DMS153 treated with DMSO at 0.1 percent for 48 hours (cell line): ENCODE data around the gene ARHGAP12.
"Not testable (repeated sequence)": the region's sequence is repeated elsewhere in the genome, so short reads cannot be mapped to it uniquely, and the experiment has no call there.

Source experiments
- DNase-seq: peaks from one replicate; lab custom pipeline; 2025; ENCODE audit not compliant: unreplicated experiment; lab: John Stamatoyannopoulos, UW

The ARHGAP12 gene

GRCh38 chr10:31926160-31926559 lies 2.5 kb downstream of the ARHGAP12 start:
- DNase-seq = no peak

DNA sequence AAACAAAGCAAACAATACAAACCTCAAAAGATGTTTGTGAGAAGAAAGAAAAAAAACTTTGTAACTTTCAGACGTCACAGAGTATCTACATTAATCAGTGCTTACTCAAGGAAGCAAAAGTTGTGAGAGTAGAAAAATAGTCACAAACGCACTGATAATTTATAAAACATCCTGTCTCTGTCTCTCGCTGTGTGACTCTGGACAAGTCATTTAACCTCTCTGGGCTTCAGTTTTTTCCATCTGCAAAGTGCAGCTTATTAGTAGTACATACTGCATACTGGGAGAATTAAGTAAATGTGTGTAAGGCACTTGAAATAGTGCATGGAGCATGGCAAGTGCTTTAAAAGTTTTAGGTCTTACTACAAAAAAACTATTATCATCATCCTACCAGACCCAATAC lies 3.8 kb downstream of the ARHGAP12 start:
- no peak for DNase-seq

DNA sequence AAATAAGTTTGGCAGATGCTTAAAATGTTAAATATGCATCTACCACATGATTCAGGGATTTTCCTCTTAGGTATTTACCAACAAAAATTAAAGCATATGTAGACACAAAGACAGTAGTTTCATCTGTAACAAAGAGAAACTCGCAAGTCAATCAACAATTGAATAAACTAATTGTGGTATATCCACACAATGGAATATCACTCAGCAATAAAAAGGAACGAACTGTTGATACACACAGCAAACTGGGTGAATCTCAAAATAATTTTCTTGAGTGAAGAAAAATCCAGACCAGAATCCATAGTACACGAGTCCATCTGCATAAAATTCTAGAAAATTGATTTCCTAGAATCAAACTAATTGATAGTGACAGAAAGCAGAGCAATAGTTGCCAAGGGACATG lies 5.2 kb downstream of the ARHGAP12 start:
- no peak for DNase-seq

- no peak for DNase-seq
Measured at GRCh38 chr10:31921031-31921430, 7.6 kb downstream of the ARHGAP12 start.

DNA sequence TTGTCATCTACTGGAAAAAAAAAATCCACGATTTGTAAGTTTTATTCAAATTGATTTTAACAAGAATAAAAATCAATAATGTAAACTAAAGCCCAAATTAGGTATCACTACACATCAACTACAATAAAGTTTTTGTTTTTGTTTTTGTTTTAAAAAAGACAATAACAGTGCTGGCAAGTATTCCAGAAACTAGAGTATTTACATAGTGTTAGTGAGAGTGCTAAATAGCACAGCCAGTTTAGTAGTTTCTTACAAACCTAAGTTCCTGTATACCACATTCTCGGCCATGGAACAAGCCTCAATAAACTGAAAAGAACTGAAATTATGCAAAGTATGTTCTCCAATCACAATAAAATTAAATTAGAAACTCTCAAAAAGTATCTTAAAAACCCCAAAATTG lies 8.1 kb downstream of the ARHGAP12 start:
- no peak for DNase-seq

- DNase-seq = no peak
Measured at GRCh38 chr10:31918671-31919409, 9.8 kb downstream of the ARHGAP12 start.

GRCh38 chr10:31914370-31914769 lies 14.3 kb downstream of the ARHGAP12 start:
- DNase-seq = no peak

GRCh38 chr10:31912898-31913850 lies 15.5 kb downstream of the ARHGAP12 start:
- DNase-seq = no peak

DNA sequence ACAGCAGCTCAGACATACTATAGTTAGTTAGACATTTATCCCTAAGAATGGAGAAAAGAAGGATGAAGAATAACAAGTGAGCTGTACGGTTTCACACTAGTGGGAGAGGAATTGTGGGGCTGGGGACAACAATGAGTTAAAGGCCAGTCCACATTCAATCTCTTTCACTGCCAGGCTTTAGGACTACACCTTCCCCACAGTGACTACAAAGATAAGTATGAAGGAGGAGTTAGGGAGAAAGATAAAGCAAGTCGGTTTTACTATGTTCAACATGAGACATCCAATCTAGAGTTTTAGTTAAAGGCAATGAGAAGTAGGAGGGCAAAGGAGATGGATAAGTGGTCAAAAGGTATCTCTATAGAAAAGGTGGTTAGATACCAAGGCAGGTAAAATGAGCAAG lies 16.3 kb downstream of the ARHGAP12 start:
- DNase-seq = no peak

DNA sequence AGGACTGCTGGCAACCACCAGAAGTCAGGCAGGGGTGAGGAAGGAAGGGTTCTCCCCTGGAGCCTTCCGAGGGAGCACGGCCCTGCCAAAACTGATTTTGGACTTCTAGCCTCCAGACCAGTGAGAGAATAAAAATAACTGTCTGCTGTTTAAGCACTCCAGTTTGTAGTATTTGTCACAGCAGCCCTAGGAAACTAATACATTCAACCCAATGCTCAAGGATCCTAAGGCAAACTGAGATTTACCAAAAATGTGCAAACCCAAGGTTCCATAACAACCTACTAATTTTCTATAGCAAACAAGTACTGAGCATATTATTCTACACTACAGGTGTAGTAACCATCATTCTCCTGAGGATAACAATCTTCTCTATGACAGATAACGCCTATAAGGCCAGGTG lies 18.6 kb downstream of the ARHGAP12 start:
- DNase-seq = no peak

GRCh38 chr10:31908157-31908556 lies 20.5 kb downstream of the ARHGAP12 start:
- no peak for DNase-seq

DNA sequence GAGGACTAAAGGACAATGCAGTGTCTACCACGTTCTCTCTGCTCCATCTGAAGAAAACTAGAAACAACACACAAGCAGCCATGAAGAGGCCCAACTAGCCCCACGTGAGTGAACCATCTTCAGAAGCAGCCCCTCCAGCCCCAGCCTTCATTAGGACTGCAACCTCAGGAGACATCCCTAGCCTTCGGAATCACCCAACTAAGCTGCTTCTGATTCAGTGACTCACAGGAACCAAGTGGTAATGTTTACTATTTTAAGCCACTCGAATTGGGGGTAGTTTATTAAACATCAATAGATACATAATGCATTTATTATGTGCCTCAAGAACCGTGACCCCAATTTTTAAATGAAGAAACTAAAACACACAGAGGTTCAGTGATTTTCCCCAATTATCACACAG lies 22.6 kb downstream of the ARHGAP12 start:
- DNase-seq = no peak

GRCh38 chr10:31905586-31905985 lies 23.0 kb downstream of the ARHGAP12 start:
- DNase-seq = no peak

- DNase-seq = no peak
Measured at GRCh38 chr10:31902625-31903024, 26.0 kb downstream of the ARHGAP12 start.

DNA sequence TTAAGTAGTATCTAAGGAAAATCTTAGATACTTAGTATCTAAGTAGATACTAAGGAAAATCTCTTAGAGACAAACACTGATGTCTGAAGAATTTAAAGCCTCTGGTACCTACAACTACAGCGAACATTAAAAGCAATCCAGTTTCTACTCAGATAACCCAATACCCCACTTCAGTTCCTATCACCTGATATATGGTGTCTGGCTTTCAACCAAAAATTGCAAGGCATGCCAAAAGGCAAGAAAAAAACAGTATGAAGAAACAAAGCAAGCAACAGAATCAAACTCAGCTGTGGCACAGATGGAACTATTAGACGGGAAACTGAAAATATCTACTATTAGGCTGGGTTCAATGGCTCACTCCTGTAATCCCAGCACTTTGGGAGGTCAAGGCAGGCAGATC lies 31.1 kb downstream of the ARHGAP12 start:
- no peak for DNase-seq

- DNase-seq = no peak
Measured at GRCh38 chr10:31896968-31897384, 31.7 kb downstream of the ARHGAP12 start.

DNA sequence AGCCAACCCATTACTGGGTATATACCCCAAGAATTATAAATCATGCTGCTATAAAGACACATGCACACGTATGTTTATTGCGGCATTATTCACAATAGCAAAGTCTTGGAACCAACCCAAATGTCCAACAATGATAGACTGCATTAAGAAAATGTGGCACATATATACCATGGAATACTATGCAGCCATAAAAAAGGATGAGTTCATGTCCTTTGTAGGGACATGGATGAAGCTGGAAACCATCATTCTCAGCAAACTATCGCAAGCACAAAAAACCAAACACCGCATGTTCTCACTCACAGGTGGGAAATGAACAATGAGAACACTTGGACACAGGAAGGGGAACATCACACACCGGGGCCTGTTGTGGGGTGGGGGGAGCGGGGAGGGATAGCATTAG lies 32.9 kb downstream of the ARHGAP12 start:
- DNase-seq = not testable (repeated sequence)

DNA sequence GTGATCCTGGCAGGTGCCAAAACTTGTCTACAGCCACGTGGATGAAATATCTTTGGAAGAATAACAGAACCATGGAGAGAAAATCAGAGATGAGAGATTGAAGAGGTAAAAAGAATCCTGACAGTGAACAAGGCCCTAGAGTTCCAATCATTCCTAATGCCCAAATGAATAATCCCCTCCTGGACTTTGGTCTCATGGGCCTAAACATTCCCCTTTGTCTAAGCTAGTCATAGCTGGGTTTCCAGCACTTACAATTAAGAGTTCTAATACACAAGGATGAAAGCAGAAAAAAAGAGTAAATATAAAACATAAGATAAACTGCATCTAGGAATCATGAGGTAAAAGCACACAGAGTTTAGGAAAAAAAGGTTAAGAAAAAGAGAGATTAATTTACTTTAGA lies 40.2 kb downstream of the ARHGAP12 start:
- no peak for DNase-seq

GRCh38 chr10:31887850-31888249 lies 40.8 kb downstream of the ARHGAP12 start:
- DNase-seq = no peak

DNA sequence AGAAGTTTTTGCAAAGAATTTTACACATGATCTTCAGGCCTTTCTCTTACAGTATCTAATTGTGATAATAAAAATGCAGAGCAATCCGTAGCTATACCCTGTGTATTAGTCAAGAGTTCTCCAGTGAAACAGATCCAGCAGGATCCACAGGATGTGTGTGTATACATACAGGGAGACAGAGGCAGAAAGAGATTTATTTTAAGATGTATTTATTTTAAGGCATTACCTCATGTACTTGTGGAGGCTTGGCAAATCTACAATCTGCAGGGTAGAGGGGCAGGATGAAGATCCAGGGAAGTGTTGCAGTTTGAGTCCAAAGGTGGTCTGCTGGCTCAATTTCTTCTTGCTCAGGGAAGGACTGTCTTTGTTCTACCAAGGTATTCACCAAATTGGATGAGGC lies 41.7 kb downstream of the ARHGAP12 start:
- no peak for DNase-seq

GRCh38 chr10:31885971-31886370 lies 42.7 kb downstream of the ARHGAP12 start:
- no peak for DNase-seq

DNA sequence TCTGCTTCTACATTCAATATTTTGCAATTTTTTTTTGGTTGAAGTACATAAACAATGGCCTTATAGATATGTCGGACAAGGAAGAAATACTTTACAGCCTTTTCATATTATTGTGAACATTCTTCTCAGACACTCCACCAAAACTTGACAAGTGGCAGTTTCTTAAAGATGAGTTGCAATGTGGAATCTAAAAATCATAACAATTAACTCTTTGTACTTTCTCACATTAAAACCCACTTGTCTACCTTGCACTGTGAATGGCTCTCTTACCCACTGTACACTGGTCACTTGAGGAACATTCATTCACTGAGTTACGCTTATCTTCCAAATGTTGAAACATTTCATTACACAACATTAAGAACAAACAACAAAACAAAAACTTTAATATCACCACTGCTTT lies 44.2 kb downstream of the ARHGAP12 start:
- no peak for DNase-seq
